CD14-positive monocyte (primary cell): ENCODE data around the gene CUEDC2. TPM values are rescaled to one million over a fixed set of nuclear protein-coding genes. Genes with fewer than 3 reads are reported as not detected.

Experiments used
- DNase-seq, 3 donors: peaks; one replicate each; pipeline ENCODE4 v3.0.0-alpha.2; 2011 to 2022
- H2AFZ ChIP-seq: 2 replicates; pipeline ENCODE4 v1.6.0; 2012; ENCODE audit warnings: mild to moderate bottlenecking, low read depth, low read length, inconsistent platforms; ENCODE audit not compliant: insufficient read depth, poor library complexity, severe bottlenecking
- H3K27ac ChIP-seq, 2 donors: 1 replicate in 1 of 2; 2 replicates in 1 of 2; pipeline ENCODE4 v1.5.1; 2012 to 2013; ENCODE audit warnings: low read length in 2 of 2, control low read depth in 1 of 2, inconsistent platforms in 1 of 2, low read depth in 1 of 2, mild to moderate bottlenecking in 1 of 2
- H3K27me3 ChIP-seq, 2 donors: one replicate each; pipeline versions ENCODE4 v1.6.0 to v1.6.1; 2011 to 2013; ENCODE audit warnings: low read length in 2 of 2; ENCODE audit not compliant: control insufficient read depth in 2 of 2, insufficient read depth in 2 of 2
- H3K36me3 ChIP-seq, 2 donors: replicated peaks in 1 of 2; 1 replicate in 1 of 2; 2 replicates in 1 of 2; pipeline versions ENCODE4 v1.5.1 to v1.6.1; 2012 to 2013; ENCODE audit warnings: low read length in 2 of 2, control low read depth in 1 of 2, inconsistent platforms in 1 of 2, mild to moderate bottlenecking in 1 of 2; ENCODE audit not compliant: insufficient read depth in 2 of 2, control insufficient read depth in 1 of 2
- H3K4me1 ChIP-seq, 2 donors: 1 replicate in 1 of 2; 2 replicates in 1 of 2; pipeline versions ENCODE4 v1.5.1 to v1.6.1; 2012 to 2013; ENCODE audit warnings: low read length in 2 of 2, control low read depth in 1 of 2, inconsistent platforms in 1 of 2, mild to moderate bottlenecking in 1 of 2, moderate library complexity in 1 of 2; ENCODE audit not compliant: insufficient read depth in 2 of 2, control insufficient read depth in 1 of 2
- H3K4me2 ChIP-seq: replicated peaks from 2 replicates; pipeline ENCODE3; 2012; ENCODE audit warnings: low read length, moderate library complexity, mild to moderate bottlenecking; ENCODE audit not compliant: poor library complexity, severe bottlenecking; ENCODE audit errors: extremely low read depth
- H3K4me3 ChIP-seq, 3 experiments: fragments of 200-600 bp in 1 of 3; sonication (generic) in 1 of 3; replicated peaks in 1 of 3; 1 replicate in 2 of 3; 2 replicates in 1 of 3; pipeline ENCODE4 v1.5.1; 2011 to 2013; ENCODE audit warnings: low read length in 3 of 3, mild to moderate bottlenecking in 3 of 3, control low read depth in 2 of 3, low read depth in 2 of 3, inconsistent platforms in 1 of 3, moderate library complexity in 1 of 3
- H3K79me2 ChIP-seq: 2 replicates; pipeline ENCODE4 v1.6.0; 2012; ENCODE audit warnings: mild to moderate bottlenecking, control low read depth, inconsistent platforms, low read length, moderate library complexity; ENCODE audit not compliant: insufficient read depth
- H3K9ac ChIP-seq: 2 replicates; pipeline ENCODE4 v1.6.0; 2017; ENCODE audit warnings: low read length, mild to moderate bottlenecking; ENCODE audit not compliant: insufficient read depth, poor library complexity, severe bottlenecking
- H3K9me3 ChIP-seq, 2 donors: replicated peaks in 1 of 2; 1 replicate in 1 of 2; 2 replicates in 1 of 2; pipeline versions ENCODE4 v1.5.1 to v1.6.1; 2012 to 2013; ENCODE audit warnings: low read length in 2 of 2, control low read depth in 1 of 2; ENCODE audit not compliant: control insufficient read depth in 1 of 2, insufficient read depth in 1 of 2
- H4K20me1 ChIP-seq: 2 replicates; pipeline ENCODE4 v1.6.0; 2012; ENCODE audit warnings: mild to moderate bottlenecking, low read length, control low read depth, moderate library complexity; ENCODE audit not compliant: insufficient read depth
- H3K27ac Mint-ChIP-seq, 7 donors: one replicate each; pipeline ENCODE4 v1.8.0; 2020; ENCODE audit warnings: mild to moderate bottlenecking in 7 of 7, mixed read lengths in 7 of 7, moderate library complexity in 6 of 7, inconsistent platforms in 2 of 7
- H3K27me3 Mint-ChIP-seq, 3 donors: one replicate each; pipeline ENCODE4 v1.8.0; 2021 to 2022; ENCODE audit warnings: low read depth in 3 of 3, mild to moderate bottlenecking in 3 of 3, mixed read lengths in 3 of 3, moderate library complexity in 3 of 3, inconsistent platforms in 1 of 3
- H3K36me3 Mint-ChIP-seq, 2 donors: one replicate each; pipeline ENCODE4 v1.8.0; 2020; ENCODE audit warnings: mixed read lengths in 2 of 2, inconsistent platforms in 1 of 2, mild to moderate bottlenecking in 1 of 2
- H3K4me1 Mint-ChIP-seq: one replicate; pipeline ENCODE4 v1.8.0; 2020; ENCODE audit warnings: mild to moderate bottlenecking, mixed read lengths
- H3K4me3 Mint-ChIP-seq, 2 donors: one replicate each; pipeline ENCODE4 v1.8.0; 2020; ENCODE audit warnings: mild to moderate bottlenecking in 2 of 2, mixed read lengths in 2 of 2, moderate library complexity in 1 of 2
- H3K9me3 Mint-ChIP-seq, 7 donors: one replicate each; pipeline ENCODE4 v1.8.0; 2020 to 2022; ENCODE audit warnings: mixed read lengths in 7 of 7, mild to moderate bottlenecking in 6 of 7, moderate library complexity in 6 of 7, inconsistent platforms in 2 of 7
- CTCF ChIP-seq: fragments of 200-600 bp; IDR thresholded peaks from one replicate; pipeline ENCODE4 v1.8.0; 2022; ENCODE audit warnings: antibody characterized with exemption, mild to moderate bottlenecking
- WGBS: methylation state at CpG from one replicate; pipeline ENCODE4 v1.1.5; 2013; ENCODE audit warnings: missing lambda C conversion rate; ENCODE audit not compliant: insufficient coverage; 5-methylcytosine and 5-hydroxymethylcytosine counted together
- intact Hi-C, 2 donors: fragments of 100-400 bp; cut with micrococcal nuclease; formaldehyde crosslinking; loops; one replicate each; pipeline versions ENCODE4 v1.15.0 to v1.15.1; 2023
- polyA plus RNA-seq, 3 donors: library from polyadenylated mRNA; depleted of rRNA in 1 of 3; unstranded in 2 of 3; stranded (reverse) in 1 of 3; fragments of 300-500 nt in 2 of 3; fragments of >200 nt in 1 of 3; fragmentation: Illumina TruSeq in 2 of 3; gene quantifications; 1 replicate in 2 of 3; 2 replicates in 1 of 3; pipeline ENCODE4 v1.2.3, GENCODE V29; 2012 to 2021

CUEDC2 gene
- polyA plus RNA-seq, 3 donors, result 58.5 to 70.2 (median 66.7) TPM

- Mint-ChIP-seq H3K27me3 (peaks cover 0 to 6% (median 2%) of the 10 kb centered on the region in 3 donors), H3K4me3 (peak overlapping the region in 1 of 2 donors; percentile 20), H3K36me3 (peaks cover 26 to 38% of the 10 kb centered on the region in 2 donors), H3K4me1 (peaks cover 37% of the 10 kb centered on the region), H3K27ac (peak overlapping the region in 3 of 7 donors; percentile 54 to 96 (median 95)), H3K9me3 (no peaks in the 10 kb centered on the region)
- Histone ChIP-seq H4K20me1 (no peaks in the 10 kb centered on the region), H3K4me3 (no peak overlapping the region), H2AFZ (no peak overlapping the region), H3K4me1 (peaks cover 30 to 36% of the 10 kb centered on the region in 2 donors), H3K9me3 (no peaks in the 10 kb centered on the region), H3K36me3 (peaks cover 2 to 11% of the 10 kb centered on the region in 2 donors), H3K79me2 (no peaks in the 10 kb centered on the region), H3K9ac (no peak overlapping the region), H3K4me2 (no peak overlapping the region), H3K27me3 (no peaks in the 10 kb centered on the region), H3K27ac (peak overlapping the region in 1 of 2 donors; percentile 86)
- 96% methylated on average over 29 of the region's 36 CpGs for WGBS
- intact Hi-C loops, result loop anchor here in 1 of 2 donors (10.0 kb wide), 1 partner anchor 76 kb away; the partner anchor contains the start of gene NFKB2
- no peak for TF ChIP-seq CTCF
- peak in 1 of 3 donors; percentile 3 for DNase-seq
Measured at GRCh38 chr10:102470579-102471546, 38.5 kb upstream of the CUEDC2 start.

- Histone ChIP-seq H3K4me3 (peak overlapping the region in 1 of 3 experiments; percentile 35), H3K79me2 (no peaks in the 10 kb centered on the region), H3K4me1 (peaks cover 30 to 36% of the 10 kb centered on the region in 2 donors), H3K27me3 (no peaks in the 10 kb centered on the region), H3K4me2 (peak overlapping the region; percentile 48), H3K27ac (peak overlapping the region; percentile 63 to 86), H3K9me3 (no peaks in the 10 kb centered on the region), H3K36me3 (peaks cover 2 to 9% of the 10 kb centered on the region in 2 donors), H4K20me1 (no peaks in the 10 kb centered on the region), H3K9ac (peak overlapping the region; percentile 40), H2AFZ (peak overlapping the region; percentile 46)
- intact Hi-C loops, result no loop called here
- Mint-ChIP-seq H3K36me3 (peaks cover 20 to 28% of the 10 kb centered on the region in 2 donors), H3K27me3 (peaks cover 0 to 6% (median 4%) of the 10 kb centered on the region in 3 donors), H3K4me1 (peaks cover 38% of the 10 kb centered on the region), H3K9me3 (no peaks in the 10 kb centered on the region), H3K4me3 (peak overlapping the region in 1 of 2 donors; percentile 35), H3K27ac (peak overlapping the region; percentile 93 to 97 (median 96))
- WGBS, result 82% methylated on average over 5 of the region's 9 CpGs
- peak in 1 of 3 donors; percentile 10 for DNase-seq
- TF ChIP-seq CTCF, result no peak
Measured at GRCh38 chr10:102468683-102469082, 36.3 kb upstream of the CUEDC2 start.
